ENCODE data around the gene VAC14.

DNA sequence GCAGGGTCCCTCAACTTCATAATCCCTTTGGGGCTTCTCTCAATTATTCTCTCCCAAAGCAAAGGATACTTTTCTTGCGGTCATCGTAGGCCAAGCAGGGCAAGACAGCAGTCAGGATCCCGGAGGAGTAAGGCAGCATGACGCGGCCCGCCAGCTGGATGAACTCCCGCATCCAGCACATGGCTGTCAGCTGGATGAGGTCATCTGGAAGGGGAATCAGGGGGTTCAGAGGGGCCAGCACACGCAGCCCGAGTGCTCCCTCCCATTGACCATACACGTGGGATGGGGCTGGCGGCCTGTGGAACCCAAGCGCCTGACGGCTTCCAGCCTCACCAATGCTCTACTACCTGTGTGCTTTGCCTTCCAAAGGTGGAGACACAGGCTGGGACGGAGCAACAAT, 19.2 kb downstream of the VAC14 start:
- TF ChIP-seq POLR2A (IDR thresholded peaks at IDR 0.05; ENCODE audit: low read depth, low read length) (no peak), SPI1 (IDR thresholded peaks at IDR 0.05; ENCODE audit: low read depth, low read length) (no peak), TAF1 (IDR thresholded peaks at IDR 0.05; ENCODE audit: low read depth, low read length) (no peak)

Measured in GM12891 (cell line).